Mesenchymal stem cell (in vitro differentiated cells and primary cell): ENCODE measurements around the gene GNG7.
"Not testable (repeated sequence)": the region's sequence is repeated elsewhere in the genome, so short reads cannot be mapped to it uniquely, and the experiment has no call there.

Source experiments
- DNase-seq: peaks from one replicate; pipeline ENCODE4 v3.0.0-alpha.2; 2013
- H2AFZ ChIP-seq: one replicate; pipeline ENCODE4 v1.6.1; 2013; ENCODE audit warnings: low read depth, mild to moderate bottlenecking, control low read depth, inconsistent platforms, low read length, moderate library complexity
- H2AK5ac ChIP-seq: 2 replicates; pipeline ENCODE4 v1.6.1; 2013; ENCODE audit warnings: low read length, moderate library complexity, mild to moderate bottlenecking, inconsistent platforms; ENCODE audit not compliant: severe bottlenecking
- H2BK120ac ChIP-seq: one replicate; pipeline ENCODE4 v1.6.1; 2013; ENCODE audit warnings: low read depth, mild to moderate bottlenecking, inconsistent platforms, low read length, moderate library complexity
- H2BK12ac ChIP-seq, 2 experiments: one replicate each; pipeline ENCODE4 v1.6.1; 2013; ENCODE audit warnings: inconsistent platforms in 2 of 2, low read length in 2 of 2, mild to moderate bottlenecking in 2 of 2, moderate library complexity in 2 of 2, control low read depth in 1 of 2
- H2BK15ac ChIP-seq: one replicate; pipeline ENCODE4 v1.6.1; 2013; ENCODE audit warnings: mild to moderate bottlenecking, low read depth, inconsistent platforms; ENCODE audit not compliant: poor library complexity, severe bottlenecking
- H2BK5ac ChIP-seq: 2 replicates; pipeline ENCODE4 v1.6.1; 2013; ENCODE audit warnings: low read depth, mild to moderate bottlenecking, low read length, control low read depth, inconsistent platforms; ENCODE audit not compliant: poor library complexity, severe bottlenecking
- H3K14ac ChIP-seq, 2 experiments: one replicate each; pipeline ENCODE4 v1.6.1; 2013; ENCODE audit warnings: inconsistent platforms in 2 of 2, low read length in 2 of 2, control low read depth in 1 of 2, mild to moderate bottlenecking in 1 of 2, moderate library complexity in 1 of 2
- H3K18ac ChIP-seq, 2 experiments: one replicate each; pipeline ENCODE4 v1.6.1; 2013; ENCODE audit warnings: inconsistent platforms in 2 of 2, low read length in 2 of 2, control low read depth in 1 of 2, low read depth in 1 of 2, mild to moderate bottlenecking in 1 of 2
- H3K23ac ChIP-seq, 2 experiments: one replicate each; pipeline ENCODE4 v1.6.1; 2013; ENCODE audit warnings: inconsistent platforms in 2 of 2, low read length in 2 of 2, mild to moderate bottlenecking in 2 of 2, moderate library complexity in 2 of 2, control low read depth in 1 of 2
- H3K27ac ChIP-seq: 2 replicates; pipeline ENCODE4 v1.5.1; 2013; ENCODE audit warnings: mild to moderate bottlenecking, moderate library complexity, low read length, control low read depth, inconsistent platforms; ENCODE audit not compliant: poor library complexity, severe bottlenecking
- H3K27me3 ChIP-seq, 2 experiments: 2 replicates each; pipeline versions ENCODE4 v1.6.1 to v1.7.0; 2013; ENCODE audit warnings: low read length in 2 of 2, mild to moderate bottlenecking in 2 of 2, moderate library complexity in 2 of 2, control low read depth in 1 of 2, inconsistent platforms in 1 of 2; ENCODE audit not compliant: control insufficient read depth in 1 of 2, insufficient read depth in 1 of 2
- H3K36me3 ChIP-seq, 2 experiments: 2 replicates each; pipeline versions ENCODE4 v1.6.1 to v1.7.0; 2013; ENCODE audit warnings: low read length in 2 of 2, control low read depth in 1 of 2, inconsistent platforms in 1 of 2, low read depth in 1 of 2, mild to moderate bottlenecking in 1 of 2; ENCODE audit not compliant: insufficient read depth in 2 of 2, control insufficient read depth in 1 of 2
- H3K4ac ChIP-seq, 2 experiments: one replicate each; pipeline ENCODE4 v1.6.1; 2013; ENCODE audit warnings: inconsistent platforms in 2 of 2, low read length in 2 of 2, mild to moderate bottlenecking in 2 of 2, moderate library complexity in 2 of 2, control low read depth in 1 of 2, low read depth in 1 of 2
- H3K4me1 ChIP-seq: 2 replicates; pipeline ENCODE4 v1.6.1; 2013; ENCODE audit warnings: low read depth, low read length, control low read depth; ENCODE audit not compliant: control insufficient read depth, insufficient read depth
- H3K4me2 ChIP-seq: 2 replicates; pipeline ENCODE4 v1.6.1; 2013; ENCODE audit warnings: low read length, mild to moderate bottlenecking, inconsistent platforms; ENCODE audit not compliant: poor library complexity, severe bottlenecking
- H3K4me3 ChIP-seq, 2 experiments: 2 replicates each; pipeline versions ENCODE4 v1.5.1 to v1.7.0; 2013; ENCODE audit warnings: low read length in 2 of 2, mild to moderate bottlenecking in 2 of 2, control low read depth in 1 of 2, low read depth in 1 of 2; ENCODE audit not compliant: insufficient read depth in 1 of 2
- H3K79me1 ChIP-seq: replicated peaks from 2 replicates; pipeline ENCODE4 v1.6.1; 2013; ENCODE audit warnings: mild to moderate bottlenecking, control low read depth, low read length, inconsistent platforms; ENCODE audit not compliant: poor library complexity, severe bottlenecking
- H3K9ac ChIP-seq: 2 replicates; pipeline ENCODE4 v1.7.0; 2013; ENCODE audit warnings: mild to moderate bottlenecking, low read length, moderate library complexity
- H3K9me3 ChIP-seq: 2 replicates; pipeline ENCODE4 v1.7.0; 2013; ENCODE audit warnings: mild to moderate bottlenecking, low read length; ENCODE audit not compliant: control insufficient read depth
- H4K8ac ChIP-seq: one replicate; pipeline ENCODE4 v1.6.1; 2013; ENCODE audit warnings: inconsistent platforms, mild to moderate bottlenecking, low read length, moderate library complexity
- H4K91ac ChIP-seq: one replicate; pipeline ENCODE4 v1.6.1; 2013; ENCODE audit warnings: mild to moderate bottlenecking, low read length, inconsistent platforms
- WGBS: methylation state at CpG from one replicate; pipeline ENCODE4 v1.1.7; 2013; ENCODE audit warnings: mixed read lengths; 5-methylcytosine and 5-hydroxymethylcytosine counted together

The GNG7 gene

GRCh38 chr19:2624537-2625091, 77.9 kb downstream of the GNG7 start:
- Histone ChIP-seq H2BK120ac (no peak overlapping the region), H3K14ac (no peak overlapping the region), H3K36me3 (peaks cover 0 to 3% of the 10 kb centered on the region in 2 experiments), H3K4ac (no peak overlapping the region), H4K8ac (peak overlapping the region; percentile 13), H3K9me3 (no peaks in the 10 kb centered on the region), H4K91ac (peak overlapping the region; percentile 18), H3K27me3 (peaks cover 0 to 6% of the 10 kb centered on the region in 2 experiments), H2AK5ac (no peak overlapping the region), H3K23ac (no peak overlapping the region), H3K9ac (no peak overlapping the region), H3K27ac (no peak overlapping the region), H2BK15ac (no peak overlapping the region), H2BK12ac (no peak overlapping the region), H3K4me2 (no peak overlapping the region), H3K79me1 (no peaks in the 10 kb centered on the region), H2BK5ac (no peak overlapping the region), H3K18ac (peak overlapping the region in 1 of 2 experiments; percentile 18), H3K4me3 (no peak overlapping the region), H3K4me1 (peaks cover 38% of the 10 kb centered on the region), H2AFZ (peak overlapping the region; percentile 1)
- 54% methylated on average over 11 of the region's 11 CpGs for WGBS
- DNase-seq: no peak

- no peak overlapping the region for H3K18ac ChIP-seq
- no peak overlapping the region for H4K91ac ChIP-seq
- no peak overlapping the region for H3K27ac ChIP-seq
- peaks cover 0 to 3% of the 10 kb centered on the region in 2 experiments for H3K36me3 ChIP-seq
- no peak overlapping the region for H3K4me3 ChIP-seq
- H3K4me2 ChIP-seq: no peak overlapping the region
- no peak overlapping the region for H2AFZ ChIP-seq
- H3K9me3 ChIP-seq: no peaks in the 10 kb centered on the region
- H3K79me1 ChIP-seq: no peaks in the 10 kb centered on the region
- H4K8ac ChIP-seq: peak overlapping the region; percentile 13
- DNase-seq: no peak
- H2AK5ac ChIP-seq: peak overlapping the region; percentile 43
- H3K9ac ChIP-seq: no peak overlapping the region
- no peak overlapping the region for H3K23ac ChIP-seq
- peak overlapping the region; percentile 30 to 31 for H2BK12ac ChIP-seq
- no peak overlapping the region for H2BK15ac ChIP-seq
- no peak overlapping the region for H2BK120ac ChIP-seq
- H3K4me1 ChIP-seq: peaks cover 43% of the 10 kb centered on the region
- 96% methylated on average over 11 of the region's 12 CpGs for WGBS
- H3K27me3 ChIP-seq: peaks cover 0 to 6% of the 10 kb centered on the region in 2 experiments
- H3K4ac ChIP-seq: no peak overlapping the region
- no peak overlapping the region for H3K14ac ChIP-seq
- H2BK5ac ChIP-seq: no peak overlapping the region
Measured at GRCh38 chr19:2623798-2624197, 78.7 kb downstream of the GNG7 start.

GRCh38 chr19:2622371-2622961, 80.0 kb downstream of the GNG7 start:
- H2BK12ac ChIP-seq, H2BK15ac ChIP-seq, H3K23ac ChIP-seq, H3K4me3 ChIP-seq, H3K4me2 ChIP-seq, H3K18ac ChIP-seq, H3K27me3 ChIP-seq, H2BK120ac ChIP-seq, H3K79me1 ChIP-seq, H3K9me3 ChIP-seq, H3K36me3 ChIP-seq, H4K8ac ChIP-seq, H3K4ac ChIP-seq, DNase-seq, H2BK5ac ChIP-seq, H2AK5ac ChIP-seq, H2AFZ ChIP-seq, H3K9ac ChIP-seq, H3K27ac ChIP-seq, H3K14ac ChIP-seq, H4K91ac ChIP-seq: not testable (repeated sequence)
- 95% methylated on average over 40 of the region's 40 CpGs for WGBS
- peaks cover 46% of the 10 kb centered on the region for H3K4me1 ChIP-seq

DNA sequence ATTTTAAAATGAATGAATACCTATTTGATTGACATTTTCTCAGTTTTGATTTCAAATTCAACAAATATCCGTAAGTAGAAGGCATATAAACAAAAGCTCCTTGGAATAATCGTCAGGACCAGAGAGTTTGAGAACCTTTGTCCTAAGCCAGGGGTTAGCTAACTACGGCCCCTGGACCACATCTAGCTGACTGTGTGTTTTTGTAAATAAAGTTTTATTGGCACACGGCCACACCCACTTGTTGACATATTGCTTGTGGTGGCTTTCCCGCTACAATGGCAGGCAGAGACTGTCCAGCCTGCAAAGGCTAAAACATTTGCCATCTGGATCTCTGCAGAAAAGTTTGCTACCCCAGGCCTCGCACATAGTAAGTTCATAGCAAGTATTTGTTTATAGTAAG, 83.4 kb downstream of the GNG7 start:
- no peak overlapping the region for H2BK120ac ChIP-seq
- no peak overlapping the region for H2AFZ ChIP-seq
- H3K79me1 ChIP-seq: no peaks in the 10 kb centered on the region
- H3K27me3 ChIP-seq: peaks cover 0 to 21% of the 10 kb centered on the region in 2 experiments
- H3K36me3 ChIP-seq: no peaks in the 10 kb centered on the region
- peaks cover 5% of the 10 kb centered on the region for H3K9me3 ChIP-seq
- H3K4ac ChIP-seq: no peak overlapping the region
- H3K4me2 ChIP-seq: no peak overlapping the region
- H3K18ac ChIP-seq: no peak overlapping the region
- no peak overlapping the region for H2BK15ac ChIP-seq
- H2BK5ac ChIP-seq: no peak overlapping the region
- peaks cover 23% of the 10 kb centered on the region for H3K4me1 ChIP-seq
- no peak overlapping the region for H3K9ac ChIP-seq
- H3K4me3 ChIP-seq: no peak overlapping the region
- no peak overlapping the region for H3K23ac ChIP-seq
- no peak overlapping the region for H4K8ac ChIP-seq
- no peak overlapping the region for H4K91ac ChIP-seq
- no peak overlapping the region for H2AK5ac ChIP-seq
- 92% methylated on average over 6 of the region's 6 CpGs for WGBS
- H2BK12ac ChIP-seq: no peak overlapping the region
- H3K27ac ChIP-seq: no peak overlapping the region
- no peak for DNase-seq
- no peak overlapping the region for H3K14ac ChIP-seq
